EH (cell line): ENCODE data around the gene OR3A1.
"Not testable (repeated sequence)": the region's sequence is repeated elsewhere in the genome, so short reads cannot be mapped to it uniquely, and the experiment has no call there.

Experiments
- DNase-seq: peaks from one replicate; pipeline ENCODE4 v3.0.0-alpha.2; 2015; ENCODE audit warnings: low read depth

Gene OR3A1, protein sequence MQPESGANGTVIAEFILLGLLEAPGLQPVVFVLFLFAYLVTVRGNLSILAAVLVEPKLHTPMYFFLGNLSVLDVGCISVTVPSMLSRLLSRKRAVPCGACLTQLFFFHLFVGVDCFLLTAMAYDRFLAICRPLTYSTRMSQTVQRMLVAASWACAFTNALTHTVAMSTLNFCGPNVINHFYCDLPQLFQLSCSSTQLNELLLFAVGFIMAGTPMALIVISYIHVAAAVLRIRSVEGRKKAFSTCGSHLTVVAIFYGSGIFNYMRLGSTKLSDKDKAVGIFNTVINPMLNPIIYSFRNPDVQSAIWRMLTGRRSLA

DNA sequence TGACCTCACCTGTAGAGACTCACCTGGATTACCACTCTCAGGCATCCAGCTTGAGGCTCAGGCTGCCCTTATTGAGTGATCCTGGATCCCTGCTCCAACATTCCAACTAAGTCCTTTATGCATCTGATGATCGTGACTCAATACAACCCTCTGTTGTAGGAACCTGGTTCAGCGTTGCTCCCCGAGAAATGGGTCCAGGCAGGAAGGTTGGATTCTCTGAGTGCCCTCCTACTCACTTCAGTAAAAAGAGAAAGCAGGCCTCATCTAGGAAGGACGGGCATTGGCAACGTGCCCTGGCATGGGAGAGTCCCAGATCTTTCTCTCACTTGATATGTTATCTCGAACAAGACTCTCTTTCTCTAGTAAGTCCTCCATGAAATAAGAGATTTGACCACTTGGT is at the start of gene OR3A1:
Gene OR3A1, minus strand, starts transcription at position 101 of the 400 bp plus-strand sequence. CDS start 5,778 bp downstream, outside the sequence.
- no peak for DNase-seq

DNA sequence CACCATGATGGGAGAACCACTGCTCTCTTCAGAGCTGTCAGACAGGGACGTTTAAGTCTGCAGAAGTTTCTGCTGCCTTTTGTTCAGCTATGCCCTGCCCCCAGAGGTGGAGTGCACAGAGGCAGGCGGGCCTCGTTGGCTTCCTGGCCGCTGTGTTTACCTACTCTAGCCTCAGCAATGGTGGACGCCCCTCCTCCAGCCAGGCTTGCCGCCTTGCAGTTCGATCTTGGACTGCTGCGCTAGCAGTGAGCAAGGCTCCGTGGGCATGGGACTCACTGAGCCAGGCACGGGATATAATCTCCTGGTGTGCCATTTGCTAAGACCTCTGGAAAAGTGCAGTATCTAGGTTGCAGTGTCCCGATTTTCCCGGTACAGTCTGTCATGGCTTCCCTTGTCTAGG is 44.6 kb upstream of the OR3A1 start:
- DNase-seq = not testable (repeated sequence)

- no peak for DNase-seq
Measured at GRCh38 chr17:3335876-3336275, 37.7 kb upstream of the OR3A1 start.

DNA sequence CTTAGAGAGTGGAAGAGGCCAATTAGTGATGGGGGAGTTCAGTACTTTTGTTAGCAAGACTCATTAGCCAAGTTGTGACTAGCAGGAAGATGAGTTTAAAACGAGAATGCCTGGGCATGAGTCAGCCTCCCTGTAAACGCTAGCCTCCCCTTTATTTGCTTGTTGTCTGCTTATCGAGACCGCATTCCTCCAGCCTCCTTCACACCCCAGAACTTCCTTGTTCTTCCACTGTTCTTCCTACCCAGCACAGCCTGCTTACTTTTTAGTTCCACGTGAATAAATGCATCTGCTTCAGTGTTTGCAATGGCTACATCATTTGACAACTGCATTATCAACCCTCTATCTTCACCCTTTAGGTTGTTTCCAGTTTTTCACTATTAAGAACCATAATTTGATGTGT is 20.2 kb upstream of the OR3A1 start:
- DNase-seq = no peak

DNA sequence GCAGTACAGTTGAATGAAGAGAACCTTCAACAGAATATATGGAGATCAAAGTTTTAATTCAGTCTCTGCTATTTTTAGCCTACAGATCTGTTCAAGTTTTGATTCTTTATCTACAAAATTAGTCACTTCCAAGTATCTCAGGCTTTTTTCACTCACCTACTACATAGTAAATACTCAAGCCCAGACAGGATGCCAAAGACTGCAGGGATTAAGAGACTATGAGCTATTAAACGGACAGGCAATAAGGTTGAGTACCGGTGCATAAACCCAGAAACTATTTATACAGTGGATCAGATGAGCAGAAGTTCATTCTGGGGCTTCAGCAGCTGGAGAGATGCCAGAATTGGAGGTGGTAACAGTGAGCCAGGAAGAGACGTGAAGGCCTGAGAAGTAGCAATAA is 18.7 kb upstream of the OR3A1 start:
- no peak for DNase-seq

DNA sequence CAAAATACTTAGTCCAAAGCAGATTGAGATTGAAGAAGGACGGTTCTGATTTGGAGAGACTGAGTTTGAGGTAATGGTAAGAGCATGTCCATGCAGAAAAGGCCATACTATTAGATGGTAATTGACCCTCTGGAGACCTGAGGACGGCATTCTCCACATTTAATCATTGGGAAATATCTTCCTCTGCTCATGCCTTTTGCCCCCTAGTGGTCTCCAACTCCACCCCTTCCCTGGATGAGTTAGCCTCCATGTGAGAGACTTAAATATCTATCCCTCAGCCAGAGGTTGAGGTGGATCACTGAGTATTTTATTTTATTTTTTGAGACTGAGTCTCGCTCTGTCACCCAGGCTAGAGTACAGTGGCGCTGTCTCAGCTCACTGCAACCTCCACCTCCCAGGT is 10.4 kb upstream of the OR3A1 start:
- DNase-seq = no peak

DNA sequence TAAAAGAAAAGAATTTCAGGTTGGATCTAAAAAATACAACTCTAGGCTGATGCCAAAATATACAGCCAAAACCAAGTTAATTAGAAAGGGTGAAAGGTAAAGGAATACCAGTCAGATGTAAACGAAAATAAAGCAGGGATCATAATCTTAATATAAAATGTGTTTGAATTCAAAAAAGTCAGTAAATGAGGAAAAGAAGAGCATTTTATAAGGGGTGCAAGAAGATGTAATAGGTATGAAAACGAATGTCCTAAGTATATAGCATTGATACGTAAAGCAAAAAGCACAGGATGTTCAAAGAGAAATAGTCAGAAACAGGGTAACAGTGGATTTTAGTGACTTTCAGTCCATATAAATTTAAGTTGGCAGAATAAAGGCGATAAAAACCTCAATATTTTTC is 2.5 kb downstream of the OR3A1 start:
- no peak for DNase-seq

GRCh38 chr17:3293548-3293947 is 4.6 kb downstream of the OR3A1 start:
- not testable (repeated sequence) for DNase-seq

DNA sequence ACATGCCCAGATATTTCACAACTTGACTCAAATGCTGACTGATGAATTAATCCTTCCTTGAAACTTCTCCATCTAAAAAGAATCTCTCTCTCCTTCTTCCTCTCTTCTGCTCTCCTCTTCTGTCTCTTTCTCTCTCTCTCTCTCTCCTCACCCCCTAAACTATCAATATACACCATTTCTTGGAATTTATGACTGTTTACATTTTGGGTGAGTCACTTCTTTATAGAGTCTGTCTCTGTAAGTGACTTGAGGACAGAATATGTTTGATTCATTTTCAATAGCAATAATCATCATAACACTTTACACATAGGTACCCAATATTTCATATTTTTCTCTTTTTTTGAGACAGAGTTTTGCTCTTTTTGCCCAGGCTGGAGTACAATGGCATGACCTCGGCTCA is 15.3 kb downstream of the OR3A1 start:
- no peak for DNase-seq

- DNase-seq = no peak
Measured at GRCh38 chr17:3276126-3276525, 22.0 kb downstream of the OR3A1 start.

DNA sequence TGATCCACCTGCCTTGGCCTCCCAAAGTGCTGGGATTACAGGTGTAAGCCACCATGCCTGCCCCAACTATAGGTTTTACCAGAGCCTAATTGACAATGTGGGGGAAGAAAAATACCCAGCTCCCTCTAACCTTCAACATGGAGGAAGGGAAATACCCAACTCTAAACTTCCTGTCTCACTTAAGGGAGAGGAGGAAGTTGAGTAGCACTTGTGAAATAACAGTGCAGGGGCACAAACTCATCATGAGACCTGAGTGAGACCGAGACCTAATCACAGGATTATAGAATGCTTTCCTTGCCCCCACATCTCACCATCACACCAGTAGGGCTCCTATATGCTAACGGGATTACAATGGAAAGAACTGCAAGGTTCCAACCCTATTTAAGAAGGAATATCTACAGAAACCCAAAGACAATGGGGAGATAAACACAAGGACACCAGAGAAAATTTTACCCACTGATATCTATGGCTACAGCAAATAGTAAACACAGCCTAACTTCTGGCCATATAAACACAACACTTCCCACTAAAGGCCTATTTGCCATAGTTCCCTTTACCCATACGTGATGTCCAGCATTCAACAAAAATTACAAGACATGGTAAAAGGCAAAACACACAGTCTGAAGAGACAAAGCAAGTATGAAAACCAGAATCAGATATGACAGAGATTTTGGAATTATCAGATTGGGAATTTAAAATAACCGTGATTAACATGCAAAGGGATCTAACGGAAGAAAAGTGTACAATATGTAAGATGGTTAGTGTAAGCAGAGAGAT is 26.9 kb downstream of the OR3A1 start:
- DNase-seq = no peak

DNA sequence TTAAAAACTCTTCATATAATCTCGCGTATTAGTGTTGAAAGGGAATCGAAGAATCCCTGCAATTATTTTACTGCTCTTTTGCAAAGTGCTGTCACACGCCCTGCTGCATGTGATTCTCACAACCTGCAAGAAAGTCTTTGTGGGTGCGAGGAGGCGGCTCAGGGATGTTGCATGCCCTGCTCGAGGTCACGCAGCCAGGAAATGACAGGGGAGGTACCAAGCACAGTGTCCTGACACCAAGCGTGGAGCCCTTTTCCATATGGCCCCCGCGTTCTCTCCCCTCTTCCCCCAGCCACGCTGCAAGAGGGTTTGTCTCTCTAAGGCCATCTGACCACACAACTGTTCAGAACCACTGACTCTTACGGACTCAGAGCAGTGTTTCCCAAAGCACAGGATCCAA is 37.6 kb downstream of the OR3A1 start:
- no peak for DNase-seq

GRCh38 chr17:3260163-3260562 is 38.0 kb downstream of the OR3A1 start:
- no peak for DNase-seq

DNA sequence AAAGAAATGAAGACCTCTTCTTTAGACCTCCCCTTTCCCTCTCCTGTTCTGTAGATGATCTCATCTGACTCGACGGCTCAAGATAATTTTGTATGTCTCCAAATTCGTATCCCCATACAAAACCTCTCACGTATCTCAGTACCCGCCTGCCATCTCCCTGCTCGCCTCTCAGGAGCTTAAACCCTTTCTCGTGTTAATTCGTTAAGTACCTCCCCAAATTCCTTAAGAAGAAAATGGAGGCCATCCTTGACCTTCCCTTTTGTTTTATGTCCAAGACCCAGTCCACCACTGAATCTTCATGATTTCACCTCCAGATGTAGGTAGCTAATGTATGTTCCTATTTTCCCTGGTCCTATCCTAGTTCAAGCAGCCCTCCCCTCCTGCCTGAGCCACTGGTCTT is 41.6 kb downstream of the OR3A1 start:
- DNase-seq = no peak

DNA sequence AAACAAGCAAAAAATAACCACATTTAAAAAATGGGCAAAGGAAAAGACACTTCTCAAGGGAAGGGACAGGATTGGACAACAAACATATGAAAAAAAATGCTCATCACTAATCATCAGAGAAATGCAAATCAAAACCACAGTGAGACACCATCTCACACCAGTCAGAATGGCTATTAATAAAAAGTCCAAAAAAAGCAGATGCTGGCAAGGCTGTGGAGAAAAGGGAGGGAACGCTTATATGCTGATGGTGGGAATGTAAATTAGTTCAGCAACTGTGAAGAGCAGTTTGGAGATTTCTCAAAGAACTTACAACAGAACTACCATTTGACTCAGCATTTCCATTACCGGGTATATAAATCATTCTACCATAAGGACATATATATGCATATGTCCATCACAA is 49.1 kb downstream of the OR3A1 start:
- not testable (repeated sequence) for DNase-seq

- not testable (repeated sequence) for DNase-seq
Measured at GRCh38 chr17:3244841-3245240, 53.3 kb downstream of the OR3A1 start.

DNA sequence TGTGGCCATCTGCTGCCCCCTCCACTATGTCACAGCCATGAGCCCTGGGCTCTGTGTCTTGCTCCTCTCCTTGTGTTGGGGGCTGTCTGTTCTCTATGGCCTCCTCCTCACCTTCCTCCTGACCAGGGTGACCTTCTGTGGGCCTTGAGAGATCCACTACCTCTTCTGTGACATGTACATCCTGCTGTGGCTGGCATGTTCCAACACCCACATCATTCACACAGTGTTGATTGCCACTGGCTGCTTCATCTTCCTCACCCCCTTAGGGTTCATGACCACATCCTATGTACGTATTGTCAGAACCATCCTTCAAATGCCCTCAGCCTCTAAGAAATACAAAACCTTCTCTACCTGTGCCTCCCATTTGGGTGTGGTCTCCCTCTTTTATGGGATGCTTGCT is 57.1 kb downstream of the OR3A1 start:
- not testable (repeated sequence) for DNase-seq
